IMR-90 (cell line): ENCODE measurements around the gene AGO3.

Source experiments
- BHLHE40 ChIP-seq: fragments of 150-350 bp; IDR thresholded peaks from 2 replicates; pipeline ENCODE4 v1.6.1; 2016; ENCODE audit warnings: mild to moderate bottlenecking, low read depth, low read length
- CEBPB ChIP-seq: IDR thresholded peaks from 2 replicates; pipeline ENCODE4 v1.6.1; 2012; ENCODE audit warnings: low read depth, low read length, improper control_type of control experiment
- CTCF ChIP-seq: conservative IDR thresholded peaks from 2 replicates; pipeline ENCODE4 v1.5.1; 2012; ENCODE audit warnings: mild to moderate bottlenecking, low read depth, low read length, improper control_type of control experiment
- ELK1 ChIP-seq: fragments of 150-350 bp; IDR thresholded peaks from 2 replicates; pipeline ENCODE4 v1.6.1; 2016; ENCODE audit warnings: low read depth, mild to moderate bottlenecking, low read length, moderate library complexity, borderline replicate concordance
- POLR2A ChIP-seq: IDR thresholded peaks from 2 replicates; pipeline ENCODE4 v1.6.1; 2012; ENCODE audit warnings: mild to moderate bottlenecking, low read depth, low read length
- RAD21 ChIP-seq: IDR thresholded peaks from 2 replicates; pipeline ENCODE4 v1.6.1; 2012; ENCODE audit warnings: low read length, improper control_type of control experiment
- RCOR1 ChIP-seq: IDR thresholded peaks from 2 replicates; pipeline ENCODE4 v1.6.1; 2012; ENCODE audit warnings: mild to moderate bottlenecking, low read length, improper control_type of control experiment; ENCODE audit not compliant: insufficient replicate concordance
- RFX5 ChIP-seq: IDR thresholded peaks from 2 replicates; pipeline ENCODE4 v1.8.0; 2012; ENCODE audit warnings: low read depth, mild to moderate bottlenecking, low read length, moderate library complexity
- SMC3 ChIP-seq: fragments of 150-350 bp; IDR thresholded peaks from 2 replicates; pipeline ENCODE4 v1.6.1; 2016; ENCODE audit warnings: low read depth, mild to moderate bottlenecking, antibody characterized with exemption, low read length, moderate library complexity

GRCh38 chr1:36115931-36116330, 185.0 kb downstream of the AGO3 start:
- TF ChIP-seq CTCF: no peak
- TF ChIP-seq SMC3: no peak
- peak; percentile 42; the same call in 1 of the 2 replicates for TF ChIP-seq CEBPB
- TF ChIP-seq RCOR1: no peak
- TF ChIP-seq ELK1: no peak
- TF ChIP-seq BHLHE40: no peak
- TF ChIP-seq POLR2A: no peak
- TF ChIP-seq RAD21: no peak
- no peak for TF ChIP-seq RFX5
